Heart left ventricle (tissue), 16 donors: Measurements from ENCODE around the gene MYL4. TPM values are rescaled to one million over a fixed set of nuclear protein-coding genes. Genes with fewer than 3 reads are reported as not detected.
A peak's percentile ranks its signal among the peaks of the same experiment; 100 is the strongest.

ENCODE experiments used
- ATAC-seq, 4 donors: fragments of 200-7000 bp; cut with Tn5 transposase; one replicate each; pipeline ENCODE4 v1.9.1; 2020 to 2022; ENCODE audit warnings: moderate library complexity in 4 of 4, mild to moderate bottlenecking in 3 of 4, moderate number of reproducible peaks in 1 of 4
- DNase-seq, 5 donors: peaks; one replicate each; pipeline ENCODE4 v3.0.0-alpha.2; 2020
- H3K27ac ChIP-seq, 12 donors: fragments of 200-600 bp; sonication (generic) in 4 of 12; one replicate each; pipeline versions ENCODE4 v1.5.0 to v1.8.0; 2016 to 2022; ENCODE audit warnings: mild to moderate bottlenecking in 2 of 12
- H3K27me3 ChIP-seq, 9 donors: fragments of 200-600 bp; sonication (generic) in 2 of 9; one replicate each; pipeline versions ENCODE4 v1.5.1 to v1.8.0; 2016 to 2022; ENCODE audit warnings: mild to moderate bottlenecking in 3 of 9
- H3K36me3 ChIP-seq, 9 donors: fragments of 200-600 bp; sonication (generic) in 2 of 9; one replicate each; pipeline versions ENCODE4 v1.5.0 to v1.8.0; 2018 to 2022; ENCODE audit warnings: mild to moderate bottlenecking in 2 of 9
- H3K4me1 ChIP-seq, 12 donors: fragments of 200-600 bp; sonication (generic) in 4 of 12; one replicate each; pipeline versions ENCODE4 v1.5.0 to v1.8.0; 2016 to 2022; ENCODE audit warnings: mild to moderate bottlenecking in 3 of 12
- H3K4me3 ChIP-seq, 12 donors: fragments of 200-600 bp; sonication (generic) in 4 of 12; one replicate each; pipeline versions ENCODE4 v1.5.0 to v1.8.0; 2017 to 2022; ENCODE audit warnings: mild to moderate bottlenecking in 9 of 12, moderate library complexity in 4 of 12
- H3K9me3 ChIP-seq, 12 donors: fragments of 200-600 bp; sonication (generic) in 4 of 12; one replicate each; pipeline versions ENCODE4 v1.5.0 to v1.8.0; 2016 to 2022; ENCODE audit warnings: mild to moderate bottlenecking in 1 of 12
- POLR2A ChIP-seq, 2 donors: fragments of 450-650 bp; IDR thresholded peaks; one replicate each; pipeline ENCODE4 v1.6.1; 2017; ENCODE audit warnings: antibody characterized with exemption in 2 of 2, mild to moderate bottlenecking in 2 of 2, moderate library complexity in 2 of 2
- WGBS, 4 donors: extraction: QIAGEN DNeasy Blood & Tissue Kit in 2 of 4; methylation state at CpG; one replicate each; pipeline versions ENCODE4 v1.1.5 to v1.1.7; 2013 to 2018; 5-methylcytosine and 5-hydroxymethylcytosine counted together
- intact Hi-C, 10 donors: fragments of 100-400 bp; cut with DNase I; formaldehyde crosslinking; loops; one replicate each; pipeline versions ENCODE4 v1.11.1 to v1.14.2; 2022
- polyA plus RNA-seq, 2 donors: library from polyadenylated mRNA; stranded (reverse); fragments of 200-250 nt; gene quantifications; one replicate each; pipeline ENCODE4 v1.2.3, GENCODE V29; 2013
- total RNA-seq, 9 donors: library from RNA; depleted of rRNA in 2 of 9; stranded (reverse); fragments of >200 nt in 2 of 9; fragmentation: NEBNext Ultra II Directional in 3 of 9; extraction: Animal tissue kit (Norgen Biotek cat#: 25700) in 3 of 9; gene quantifications; one replicate each; pipeline versions ENCODE4 v1.1.0 to v1.2.4, GENCODE V29; 2016 to 2023
- TF ChIP-seq, protein P1 (sequence below), 12 donors: fragments of 200-600 bp; sonication (generic) in 4 of 12; IDR thresholded peaks; one replicate each; pipeline versions ENCODE4 v1.5.0 to v1.8.0; 2018 to 2022; ENCODE audit warnings: antibody characterized with exemption in 12 of 12, mild to moderate bottlenecking in 5 of 12
- donor health status: ischemic (EF 13 %, LVEDD 7.1; RV severe dilation, severe dysfunction).
- donor health status: healthy with polysubstance abuse.
- donor health status: DM: no; HTN: yes; CAD: no.
- donor health status: DM: no; HTN: no; CAD: no.
- donor health status: ischemic (EF 25% LVEDD 6.9; RV normal size, moderate dysfunction).
- donor health status: ischemic (EF 25% LVEDD 5.7; RV mildly dilated, moderate dysfunction).
- donor health status: healthy.
- donor health status: DM: yes; HTN: yes; CAD: no.
- donor health status: ischemic (EF 35%, LVEDD 5.7; RV mildly dilated, moderate dysfunction).
- donor health status: nonischemic (EF 11% LVEDD 7.7; RV severe dilation, severe dysfunction).
- donor health status: DM: yes; HTN: yes; CAD: no.
- donor health status: PGD.
- donor health status: ischemic (EF 29% LVEDD 5.4; RV normal size, mild dysfunction).
- donor health status: nonischemic (EF 23%, LVEDD 6.1; RV moderate dilation, normal function).

MYL4 gene
- total and polyA plus RNA-seq, 11 donors = 24.9 to 750 (median 69.0) TPM

DNA sequence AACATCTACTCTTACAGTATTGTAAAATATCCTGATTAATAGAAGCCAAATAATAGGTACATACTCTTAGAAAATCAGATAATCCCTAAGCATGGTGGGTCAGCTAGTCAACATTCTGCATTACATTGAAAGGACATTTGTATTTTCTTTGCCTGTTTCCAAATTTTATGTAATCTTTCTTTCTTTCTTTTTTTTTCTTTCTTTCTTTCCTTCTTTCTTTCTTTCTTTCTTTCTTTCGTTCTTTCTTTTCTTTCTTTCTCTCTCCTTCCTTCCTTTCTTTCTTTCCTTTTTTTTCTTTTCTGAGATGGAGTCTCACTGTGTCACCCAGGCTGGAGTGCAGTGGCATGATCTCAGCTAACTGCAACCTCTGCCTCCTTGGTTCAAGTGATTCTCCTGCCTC lies 63.3 kb downstream of the MYL4 start:
- no peak overlapping the region for H3K4me3 ChIP-seq
- no peaks in the 10 kb centered on the region for H3K36me3 ChIP-seq
- 77 to 85% (median 82%) methylated on average over 1 of the region's 1 CpG for WGBS, 4 donors
- H3K9me3 ChIP-seq = no peaks in the 10 kb centered on the region
- no peaks in the 10 kb centered on the region for H3K27me3 ChIP-seq
- no peak for DNase-seq
- TF ChIP-seq, protein P1, sequence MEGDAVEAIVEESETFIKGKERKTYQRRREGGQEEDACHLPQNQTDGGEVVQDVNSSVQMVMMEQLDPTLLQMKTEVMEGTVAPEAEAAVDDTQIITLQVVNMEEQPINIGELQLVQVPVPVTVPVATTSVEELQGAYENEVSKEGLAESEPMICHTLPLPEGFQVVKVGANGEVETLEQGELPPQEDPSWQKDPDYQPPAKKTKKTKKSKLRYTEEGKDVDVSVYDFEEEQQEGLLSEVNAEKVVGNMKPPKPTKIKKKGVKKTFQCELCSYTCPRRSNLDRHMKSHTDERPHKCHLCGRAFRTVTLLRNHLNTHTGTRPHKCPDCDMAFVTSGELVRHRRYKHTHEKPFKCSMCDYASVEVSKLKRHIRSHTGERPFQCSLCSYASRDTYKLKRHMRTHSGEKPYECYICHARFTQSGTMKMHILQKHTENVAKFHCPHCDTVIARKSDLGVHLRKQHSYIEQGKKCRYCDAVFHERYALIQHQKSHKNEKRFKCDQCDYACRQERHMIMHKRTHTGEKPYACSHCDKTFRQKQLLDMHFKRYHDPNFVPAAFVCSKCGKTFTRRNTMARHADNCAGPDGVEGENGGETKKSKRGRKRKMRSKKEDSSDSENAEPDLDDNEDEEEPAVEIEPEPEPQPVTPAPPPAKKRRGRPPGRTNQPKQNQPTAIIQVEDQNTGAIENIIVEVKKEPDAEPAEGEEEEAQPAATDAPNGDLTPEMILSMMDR (IDR thresholded peaks at IDR 0.05) = no peak
- TF ChIP-seq POLR2A (IDR thresholded peaks at IDR 0.05) = no peak
- no peak for ATAC-seq
- H3K27ac ChIP-seq = peak overlapping the region in 1 of 12 donors; percentile 89
- peaks cover 0 to 38% (median 30%) of the 10 kb centered on the region in 12 donors for H3K4me1 ChIP-seq
- intact Hi-C loops = no loop called here

DNA sequence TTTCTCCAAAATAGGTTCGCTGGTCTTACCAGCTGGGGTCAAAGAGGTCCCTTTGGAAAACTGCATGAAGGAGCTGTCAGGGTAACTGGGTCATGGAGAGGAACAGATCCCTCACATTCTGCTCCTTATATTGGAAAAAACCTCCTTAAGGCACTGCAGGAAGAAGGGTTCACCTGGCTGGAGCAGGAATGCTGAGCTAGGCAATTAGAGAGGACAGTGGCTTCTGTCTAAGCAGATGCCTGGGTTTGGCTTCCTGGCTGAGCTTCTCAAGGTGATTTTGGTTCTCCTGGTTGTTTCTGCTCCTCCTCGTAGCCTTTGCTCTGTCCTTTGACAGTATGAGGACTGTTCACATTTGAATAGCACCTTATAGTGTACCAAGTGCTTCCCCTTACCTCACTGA lies 64.1 kb downstream of the MYL4 start:
- DNase-seq (no peak), ATAC-seq (no peak)
- no peaks in the 10 kb centered on the region for H3K36me3 ChIP-seq
- no peaks in the 10 kb centered on the region for H3K9me3 ChIP-seq
- 83 to 97% (median 94%) methylated on average over 2 of the region's 2 CpGs for WGBS, 4 donors
- TF ChIP-seq POLR2A (IDR thresholded peaks at IDR 0.05) = no peak
- TF ChIP-seq, protein P1 (IDR thresholded peaks at IDR 0.05) = no peak
- no peak overlapping the region for H3K4me3 ChIP-seq
- H3K27me3 ChIP-seq = no peaks in the 10 kb centered on the region
- peak overlapping the region in 1 of 12 donors; percentile 89 for H3K27ac ChIP-seq
- intact Hi-C loops = no loop called here
- peaks cover 0 to 43% (median 38%) of the 10 kb centered on the region in 12 donors for H3K4me1 ChIP-seq

Other genes with a start within 250 kb of the MYL4 start
- under 1 TPM in 3 of 9 donors, not detected in 6; 0.25 to 0.37 (median 0.29) TPM for gene RPRML, start 230.1 kb upstream of the MYL4 start, total RNA-seq
- gene RPRML, start 230.1 kb upstream of the MYL4 start, polyA plus RNA-seq = under 1 TPM in 1 of 2 donors, not detected in 1; 0.15 TPM
- gene CDC27, start 20.1 kb upstream of the MYL4 start, total RNA-seq = 100 to 1,000 TPM in 2 of 9 donors, 10 to 100 TPM in 7; 43.7 to 110 (median 79.7) TPM
- 10 to 100 TPM; 10.4 to 37.4 TPM for gene CDC27, start 20.1 kb upstream of the MYL4 start, polyA plus RNA-seq
- gene ITGB3, start 44.5 kb downstream of the MYL4 start, total RNA-seq = 10 to 100 TPM in 2 of 9 donors, 1 to 10 TPM in 7; 2.6 to 14.8 (median 4.8) TPM
- gene ITGB3, start 44.5 kb downstream of the MYL4 start, polyA plus RNA-seq = 1 to 10 TPM; 1.3 to 5.0 TPM
- 1 to 10 TPM in 8 of 9 donors, under 1 TPM in 1; 0.63 to 6.1 (median 1.7) TPM for gene EFCAB13, start 114.6 kb downstream of the MYL4 start, total RNA-seq
- 1 to 10 TPM in 1 of 2 donors, under 1 TPM in 1; 0.47 to 1.1 TPM for gene EFCAB13, start 114.6 kb downstream of the MYL4 start, polyA plus RNA-seq